Tongue (tissue), 2 donors: ENCODE measurements around the gene SLC30A9. TPM values are rescaled to one million over a fixed set of nuclear protein-coding genes. Genes with fewer than 3 reads are reported as not detected.

Experiments used
- DNase-seq: peaks from one replicate; pipeline ENCODE4 v3.0.0-alpha.2; 2015
- total RNA-seq: library from RNA; depleted of rRNA; stranded (reverse); fragments of >200 nt; gene quantifications from one replicate; pipeline ENCODE4 v1.2.3, GENCODE V29; 2014

SLC30A9 gene
- 82.2 TPM for total RNA-seq

- peak; percentile 98 for DNase-seq
Measured at GRCh38 chr4:41990365-41991111, at the start of gene SLC30A9. Gene SLC30A9 (plus strand): TSS chr4:41990530. CDS start chr4:41990652, 122 bp downstream.

DNA sequence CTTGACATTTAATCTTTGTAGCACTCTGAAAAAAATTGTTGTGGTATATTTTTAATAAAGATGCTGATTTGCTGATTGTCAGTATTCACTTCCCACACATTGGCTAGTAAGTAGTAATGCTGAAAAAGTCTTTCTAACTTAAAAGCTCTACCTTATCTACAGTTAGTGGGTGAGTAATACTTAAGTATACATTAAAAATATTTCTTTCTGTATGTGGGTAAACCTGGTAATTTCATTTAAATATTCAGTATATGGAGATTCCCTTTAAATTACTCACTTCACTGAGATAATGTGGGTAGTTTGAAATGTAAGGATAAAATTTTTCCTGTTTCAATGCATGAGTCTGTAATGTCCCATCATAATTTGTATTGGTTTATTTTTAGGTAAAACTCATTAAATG lies 49.5 kb upstream of the SLC30A9 start:
- no peak for DNase-seq

GRCh38 chr4:41943506-41943905 lies 46.8 kb upstream of the SLC30A9 start:
- no peak for DNase-seq

- DNase-seq: no peak
Measured at GRCh38 chr4:41944089-41944488, 46.2 kb upstream of the SLC30A9 start.

GRCh38 chr4:41949531-41949930 lies 40.8 kb upstream of the SLC30A9 start:
- DNase-seq: no peak

- DNase-seq: peak; percentile 8
Measured at GRCh38 chr4:41957634-41958033, 32.7 kb upstream of the SLC30A9 start.

DNA sequence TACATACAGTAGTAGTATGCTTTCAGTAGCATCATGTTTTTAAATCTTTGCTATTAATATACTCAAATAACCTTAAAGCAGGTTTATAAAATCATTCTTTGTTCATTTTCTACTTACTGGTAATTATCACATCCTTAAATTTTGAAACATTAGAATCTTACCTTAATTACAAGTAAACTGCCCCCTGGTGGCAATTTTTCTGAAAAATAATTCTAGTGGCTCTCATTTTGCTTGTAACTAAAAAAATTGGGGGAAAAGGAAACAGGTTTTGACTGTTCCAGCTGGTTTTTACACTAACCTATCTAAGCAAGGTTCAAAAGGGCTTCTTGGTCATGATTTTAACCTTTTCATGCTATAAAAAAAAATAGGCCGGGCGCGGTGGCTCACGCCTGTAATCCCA lies 27.2 kb upstream of the SLC30A9 start:
- peak; percentile 7 for DNase-seq

- DNase-seq: no peak
Measured at GRCh38 chr4:41964401-41964800, 25.9 kb upstream of the SLC30A9 start.

- DNase-seq: no peak
Measured at GRCh38 chr4:41967392-41967791, 22.9 kb upstream of the SLC30A9 start.

GRCh38 chr4:41969671-41970070 lies 20.7 kb upstream of the SLC30A9 start:
- DNase-seq: no peak

DNA sequence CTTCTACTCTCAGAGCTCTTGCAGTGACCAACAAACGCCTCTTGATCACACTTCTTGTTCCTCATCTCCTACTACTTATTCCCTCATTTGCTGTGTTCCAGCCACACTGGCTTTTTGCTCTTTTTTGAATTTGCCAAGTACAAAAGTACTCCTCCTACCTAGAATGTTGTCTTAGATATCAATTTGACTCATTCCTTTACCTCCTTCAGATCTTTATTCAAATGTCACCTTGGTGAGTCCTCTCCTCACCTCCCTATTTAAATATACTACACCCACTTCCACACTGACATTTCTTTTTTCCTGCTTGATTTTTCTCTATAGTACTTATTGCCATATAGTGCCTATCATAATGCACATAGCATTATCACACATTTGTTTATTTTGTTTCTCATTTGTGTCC lies 15.0 kb upstream of the SLC30A9 start:
- DNase-seq: no peak

DNA sequence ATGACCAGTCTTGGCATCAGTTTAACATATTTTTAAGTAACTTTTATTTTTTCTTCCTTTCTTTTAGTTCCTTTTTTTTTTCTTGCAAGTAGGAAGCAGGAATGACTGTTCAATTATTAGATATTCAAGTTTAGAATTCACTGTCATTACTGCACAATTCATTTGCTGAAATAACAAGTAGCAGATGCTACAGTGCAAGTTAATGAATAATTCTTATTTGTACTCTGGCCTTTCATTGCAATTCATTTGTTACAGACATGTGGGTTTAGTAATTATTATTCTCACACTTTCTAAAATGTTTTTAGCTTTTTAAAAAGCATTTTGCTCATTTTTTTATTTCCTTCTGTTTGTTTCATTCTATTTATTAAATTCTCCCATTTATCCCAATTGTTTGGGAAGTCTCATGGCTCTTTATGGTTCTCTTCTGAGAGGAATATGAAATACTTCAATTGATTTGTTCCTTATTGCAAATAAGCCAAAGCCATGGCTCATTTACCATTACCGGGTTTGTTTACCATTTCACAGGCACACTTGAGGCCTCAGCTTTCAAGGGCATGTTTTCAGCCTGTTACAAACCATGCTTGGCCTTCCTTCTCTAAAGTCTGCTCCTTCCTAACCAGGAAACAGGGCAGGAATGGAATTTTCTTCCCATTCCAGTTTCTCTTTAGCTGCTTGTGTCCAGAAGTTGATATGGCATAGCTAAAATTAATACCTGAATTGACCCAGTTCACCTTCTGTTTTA lies 13.4 kb upstream of the SLC30A9 start:
- DNase-seq: no peak

DNA sequence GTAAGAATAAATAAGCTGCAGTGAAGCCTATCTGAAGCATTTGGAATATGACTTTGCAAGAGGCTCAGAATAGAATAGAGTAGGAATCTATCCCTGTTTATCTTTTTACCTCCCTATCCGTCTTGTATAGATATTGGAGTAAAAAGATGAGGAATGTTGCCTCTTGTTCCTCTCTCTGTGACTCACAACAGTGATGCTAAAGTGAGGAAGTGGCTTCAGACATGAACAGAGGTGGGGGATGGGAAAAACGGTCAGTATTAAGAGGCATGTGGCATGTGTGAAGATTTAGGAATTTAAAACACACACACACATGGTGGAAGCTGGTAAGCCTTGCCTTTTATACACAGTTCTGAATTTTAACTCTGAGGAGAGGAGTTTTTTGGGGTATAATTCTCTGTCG lies 12.6 kb upstream of the SLC30A9 start:
- DNase-seq: no peak

- no peak for DNase-seq
Measured at GRCh38 chr4:41981456-41981855, 8.9 kb upstream of the SLC30A9 start, which contains the start of gene DCAF4L1. Gene DCAF4L1 (plus strand): TSS chr4:41981756. CDS start chr4:41981793, 37 bp downstream.

- no peak for DNase-seq
Measured at GRCh38 chr4:41982716-41983115, 7.6 kb upstream of the SLC30A9 start.

- no peak for DNase-seq
Measured at GRCh38 chr4:41985151-41985550, 5.2 kb upstream of the SLC30A9 start.

DNA sequence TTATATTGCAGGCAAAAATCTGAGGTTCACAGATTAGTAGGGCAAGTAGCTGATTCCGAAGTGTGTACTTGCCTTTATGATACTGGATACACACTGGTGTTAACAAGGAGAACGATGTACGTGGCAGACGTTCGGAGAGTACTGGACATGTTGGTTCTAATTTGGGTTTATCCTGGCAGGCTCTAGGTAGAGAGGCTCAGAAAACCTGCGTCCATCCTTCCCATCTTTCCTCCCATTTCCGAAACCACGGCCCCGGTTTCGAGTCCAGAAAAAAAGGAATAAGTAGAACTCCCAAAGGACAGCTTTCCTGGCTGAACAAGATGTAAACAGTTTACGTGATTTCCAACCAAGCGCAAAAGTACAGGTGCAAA lies 351 bp upstream of the SLC30A9 start:
- DNase-seq: no peak

DNA sequence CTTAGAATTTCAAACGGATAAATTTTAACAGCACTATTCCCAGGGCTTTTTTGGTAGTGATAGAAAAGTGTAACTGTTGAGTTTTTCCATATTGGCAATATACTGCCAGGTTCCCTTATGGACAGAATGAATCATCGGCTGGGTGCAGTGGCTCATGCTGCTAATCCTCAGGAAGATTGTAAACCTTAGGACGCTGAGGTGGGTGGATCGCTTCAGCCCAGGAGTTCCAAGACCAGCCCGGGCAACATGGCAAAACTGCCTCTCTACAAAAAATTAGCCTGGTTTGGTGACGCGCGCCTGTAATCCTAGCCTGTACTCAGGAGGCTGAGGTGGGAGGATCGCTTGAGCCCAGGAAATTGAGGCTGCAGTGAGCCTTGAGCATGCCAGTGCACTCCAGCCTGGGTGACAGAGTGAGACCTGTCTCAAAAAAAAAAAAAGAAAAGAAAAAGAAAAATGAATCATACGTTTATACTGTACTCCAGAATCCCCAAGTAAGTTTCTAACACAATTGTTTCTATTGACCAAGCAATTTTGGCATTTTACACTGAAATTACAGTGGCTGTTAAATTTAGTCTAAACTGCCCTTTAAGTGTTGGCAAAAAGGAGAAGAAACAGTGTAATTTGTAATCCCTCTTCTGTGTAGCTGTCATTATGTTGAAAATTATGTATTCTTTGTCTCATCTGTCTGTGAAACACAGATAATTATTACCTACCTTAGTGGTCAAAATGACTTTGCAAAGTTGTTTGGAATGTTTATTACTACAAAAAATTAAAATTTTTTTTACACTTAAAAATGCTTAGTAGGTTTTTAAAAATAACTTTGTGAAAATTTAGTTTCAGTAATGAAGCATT lies 1.8 kb downstream of the SLC30A9 start:
- DNase-seq: no peak

DNA sequence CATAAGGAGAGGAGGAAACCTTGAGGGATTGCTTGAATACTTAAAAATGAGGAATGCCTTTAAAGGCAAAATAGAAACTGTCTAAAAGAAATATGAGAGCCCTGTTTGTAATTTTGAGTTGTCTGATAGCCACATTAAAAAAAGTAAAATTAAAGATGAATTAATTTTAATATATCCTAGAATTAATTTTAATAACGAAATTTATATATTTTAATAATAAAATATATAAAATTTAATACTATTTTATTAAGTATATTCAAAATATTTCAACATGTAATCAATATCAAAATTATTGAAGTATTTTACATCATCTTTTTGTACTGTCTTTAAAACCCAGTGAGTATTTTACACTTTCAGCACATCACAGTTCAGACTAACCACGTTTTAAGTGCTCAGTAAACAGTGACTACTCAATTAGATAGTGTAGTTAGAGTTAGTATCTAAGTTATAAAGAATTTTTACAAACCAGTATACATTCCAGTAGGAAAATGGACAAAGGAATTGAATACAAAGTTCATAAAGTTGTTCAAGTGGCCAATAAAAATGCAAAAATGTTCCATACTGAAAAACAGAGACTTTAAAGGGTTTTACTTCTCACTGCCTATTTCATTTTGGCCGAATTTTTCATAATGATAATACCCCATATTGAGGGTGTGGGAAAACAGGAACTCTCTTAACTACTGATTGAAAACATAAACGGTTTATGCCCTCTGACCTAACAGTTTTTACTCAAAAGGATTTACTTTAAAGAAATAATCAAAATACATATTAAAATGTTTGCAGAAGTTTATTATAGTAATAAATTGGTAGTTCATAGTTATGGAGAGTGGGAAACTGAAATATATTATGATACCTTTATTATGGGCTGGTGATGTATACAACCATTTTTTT lies 2.9 kb downstream of the SLC30A9 start:
- no peak for DNase-seq

- DNase-seq: no peak
Measured at GRCh38 chr4:41994461-41994985, 4.2 kb downstream of the SLC30A9 start.

DNA sequence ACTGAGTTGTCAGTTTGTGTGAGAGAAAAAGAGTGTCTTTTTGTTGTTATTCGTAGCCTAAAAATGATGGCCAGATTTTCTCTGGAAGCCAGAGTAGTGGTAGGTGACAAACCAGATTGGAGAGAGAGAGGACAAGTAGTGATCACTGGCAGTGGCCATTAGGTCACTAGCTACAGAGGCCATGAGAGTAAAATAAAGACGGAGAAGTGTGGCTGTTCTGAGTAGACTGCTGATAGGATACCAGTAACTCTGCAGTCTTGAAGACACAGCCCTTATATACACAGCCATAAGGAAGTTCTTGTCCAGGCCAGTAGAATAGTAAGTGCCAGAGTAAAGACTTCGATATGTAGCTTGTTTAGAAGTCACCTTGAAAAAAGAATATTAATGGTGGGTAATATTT lies 7.7 kb downstream of the SLC30A9 start:
- no peak for DNase-seq

DNA sequence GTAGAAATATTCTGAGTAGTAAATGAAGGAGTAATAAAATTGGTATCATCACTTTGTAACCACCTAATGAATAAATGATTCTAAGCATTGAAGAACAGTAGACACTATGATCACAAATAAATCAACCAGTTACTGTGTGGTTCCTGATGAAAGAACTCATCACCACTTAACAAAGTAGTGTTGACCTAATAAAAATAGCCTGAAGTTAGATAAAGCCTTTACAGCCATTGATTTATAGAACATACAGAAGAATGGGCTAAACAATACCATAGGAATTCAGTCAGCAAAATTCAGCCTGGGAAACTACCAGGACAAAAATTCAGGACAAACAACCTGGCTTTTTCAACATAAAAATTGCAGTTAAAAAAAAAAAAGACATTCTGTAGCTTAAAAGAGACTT lies 9.0 kb downstream of the SLC30A9 start:
- no peak for DNase-seq
